Gastrocnemius medialis (tissue), 4 donors: Measurements from ENCODE around the gene BCL11A.

Source experiments
- CTCF ChIP-seq, 5 experiments: fragments of 450-650 bp in 3 of 5; fragments of 200-600 bp in 2 of 5; sonication (generic) in 2 of 5; IDR thresholded peaks in 4 of 5; conservative IDR thresholded peaks in 1 of 5; 1 replicate in 4 of 5; 2 replicates in 1 of 5; pipeline ENCODE4 v1.5.1; 2016 to 2019; ENCODE audit warnings: antibody characterized with exemption in 5 of 5, mild to moderate bottlenecking in 3 of 5, moderate library complexity in 3 of 5
- POLR2A ChIP-seq, 2 donors: fragments of 450-650 bp; IDR thresholded peaks; one replicate each; pipeline ENCODE4 v1.6.1; 2017; ENCODE audit warnings: antibody characterized with exemption in 2 of 2, mild to moderate bottlenecking in 2 of 2, moderate library complexity in 2 of 2

GRCh38 chr2:60559880-60560279 is 6.4 kb upstream of the BCL11A start:
- no peak for TF ChIP-seq CTCF (IDR thresholded peaks at IDR 0.05 in 4 of 5, conservative IDR thresholded peaks at IDR 0.05 in 1 of 5)
- no peak for TF ChIP-seq POLR2A (IDR thresholded peaks at IDR 0.05)
